ENCODE data around the gene FOXP2.
A peak's percentile ranks its signal among the peaks of the same experiment; 100 is the strongest.

FOXP2 gene

GRCh38 chr7:114431189-114431588 lies 16.6 kb downstream of the FOXP2 start:
- POLR2A ChIA-PET, result no interaction called here
- CTCF ChIA-PET, result interaction anchor here (0.9 to 1.3 kb wide), 2 partner anchors 107 to 232 kb away, joined by 3 to 4 read pairs; no protein-coding TSS in a partner anchor
- H3K4me1 ChIP-seq (ENCODE audit: control insufficient read depth, insufficient read depth, low read length), result 0 out of 2 replicates have a peak, but pooled peaks cover 7% of the 10 kb centered on the region
- H3K27ac ChIP-seq (ENCODE audit: extremely low read depth, low read depth, low read length), result no peak overlapping the region
- H3K4me3 ChIP-seq (ENCODE audit: low read depth, low read length), result no peak overlapping the region
- H3K9me3 ChIP-seq (ENCODE audit: control insufficient read depth, insufficient read depth, low read depth, low read length), result no peaks in the 10 kb centered on the region
- TF ChIP-seq ZNF221 (tag by site-specific recombination; IDR thresholded peaks at IDR 0.05; ENCODE audit: borderline replicate concordance) (no peak), TRIM28 (IDR thresholded peaks at IDR 0.05; ENCODE audit: borderline replicate concordance, low read length) (no peak), ZBTB21 (tag by site-specific recombination; IDR thresholded peaks at IDR 0.05) (no peak), ZNF664 (tag by site-specific recombination; IDR thresholded peaks at IDR 0.05) (no peak), ZNF596 (tag by site-specific recombination; IDR thresholded peaks at IDR 0.05) (no peak), ZNF354C (tag by site-specific recombination; IDR thresholded peaks at IDR 0.05; ENCODE audit: borderline replicate concordance, low read depth) (no peak), HIC1 (tag by site-specific recombination; IDR thresholded peaks at IDR 0.05) (no peak), ZNF292 (tag by site-specific recombination; IDR thresholded peaks at IDR 0.05; ENCODE audit: borderline replicate concordance, low read depth) (no peak), ZNF2 (tag by site-specific recombination; IDR thresholded peaks at IDR 0.05) (no peak), ZNF341 (tag by site-specific recombination; IDR thresholded peaks at IDR 0.05; ENCODE audit: low read depth) (no peak), KLF9 (tag by site-specific recombination; IDR thresholded peaks at IDR 0.05; ENCODE audit: low read depth) (no peak)
- TF ChIP-seq, protein P1, sequence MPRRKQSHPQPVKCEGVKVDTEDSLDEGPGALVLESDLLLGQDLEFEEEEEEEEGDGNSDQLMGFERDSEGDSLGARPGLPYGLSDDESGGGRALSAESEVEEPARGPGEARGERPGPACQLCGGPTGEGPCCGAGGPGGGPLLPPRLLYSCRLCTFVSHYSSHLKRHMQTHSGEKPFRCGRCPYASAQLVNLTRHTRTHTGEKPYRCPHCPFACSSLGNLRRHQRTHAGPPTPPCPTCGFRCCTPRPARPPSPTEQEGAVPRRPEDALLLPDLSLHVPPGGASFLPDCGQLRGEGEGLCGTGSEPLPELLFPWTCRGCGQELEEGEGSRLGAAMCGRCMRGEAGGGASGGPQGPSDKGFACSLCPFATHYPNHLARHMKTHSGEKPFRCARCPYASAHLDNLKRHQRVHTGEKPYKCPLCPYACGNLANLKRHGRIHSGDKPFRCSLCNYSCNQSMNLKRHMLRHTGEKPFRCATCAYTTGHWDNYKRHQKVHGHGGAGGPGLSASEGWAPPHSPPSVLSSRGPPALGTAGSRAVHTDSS (tag by site-specific recombination; IDR thresholded peaks at IDR 0.05), result no peak
- TF ChIP-seq, protein P2, sequence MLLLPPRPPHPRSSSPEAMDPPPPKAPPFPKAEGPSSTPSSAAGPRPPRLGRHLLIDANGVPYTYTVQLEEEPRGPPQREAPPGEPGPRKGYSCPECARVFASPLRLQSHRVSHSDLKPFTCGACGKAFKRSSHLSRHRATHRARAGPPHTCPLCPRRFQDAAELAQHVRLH (tag by site-specific recombination; IDR thresholded peaks at IDR 0.05), result no peak
- H3K36me3 ChIP-seq (ENCODE audit: control insufficient read depth in 2 of 2, insufficient read depth in 1 of 2, low read length in 2 of 2), result no peaks in the 10 kb centered on the region

DNA sequence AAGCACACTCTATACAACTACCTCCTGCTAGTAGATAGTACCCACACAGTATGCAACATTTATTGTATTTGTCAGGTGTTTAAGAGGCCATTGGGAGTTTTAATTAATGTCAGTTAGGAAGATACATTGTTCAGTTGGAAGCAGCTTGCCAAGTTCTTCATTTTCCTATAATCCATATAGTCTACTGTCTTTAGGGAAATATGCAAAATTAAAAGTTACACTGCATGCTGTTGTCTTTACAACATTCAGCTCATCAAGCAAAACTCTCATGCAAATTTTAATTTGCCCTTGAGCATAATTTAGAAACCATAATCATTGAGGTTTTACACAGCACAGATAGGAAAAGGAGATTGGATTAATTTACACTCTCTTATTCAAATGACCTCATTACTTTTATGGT lies 17.4 kb downstream of the FOXP2 start:
- TF ChIP-seq REPIN1 (tag by site-specific recombination; IDR thresholded peaks at IDR 0.05; ENCODE audit: low read depth), result no peak
- TF ChIP-seq ZNF354C (tag by site-specific recombination; IDR thresholded peaks at IDR 0.05; ENCODE audit: borderline replicate concordance, low read depth), result no peak
- TF ChIP-seq ZNF366 (tag by site-specific recombination; conservative IDR thresholded peaks at IDR 0.05), result no peak
- TF ChIP-seq YY1 (tag by site-specific recombination; IDR thresholded peaks at IDR 0.05), result no peak
- peak; percentile 49; the same call in 1 of the 2 replicates for TF ChIP-seq PRDM6 (tag by site-specific recombination; IDR thresholded peaks at IDR 0.05)
- TF ChIP-seq HIC1 (tag by site-specific recombination; IDR thresholded peaks at IDR 0.05), result no peak
- H3K4me3 ChIP-seq (ENCODE audit: low read depth, low read length), result no peak overlapping the region
- no peaks in the 10 kb centered on the region for H3K9me3 ChIP-seq (ENCODE audit: control insufficient read depth, insufficient read depth, low read depth, low read length)
- ChIA-PET CTCF (interaction anchor here (0.9 to 1.3 kb wide), 2 partner anchors 106 to 231 kb away, joined by 3 to 4 read pairs; no protein-coding TSS in a partner anchor), POLR2A (no interaction called here)
- H3K4me1 ChIP-seq (ENCODE audit: control insufficient read depth, insufficient read depth, low read length), result 0 out of 2 replicates have a peak, but pooled peaks cover 7% of the 10 kb centered on the region
- no peaks in the 10 kb centered on the region for H3K36me3 ChIP-seq (ENCODE audit: control insufficient read depth in 2 of 2, insufficient read depth in 1 of 2, low read length in 2 of 2)
- H3K27ac ChIP-seq (ENCODE audit: extremely low read depth, low read depth, low read length), result no peak overlapping the region

All from HEK293 (cell line).